ENCODE measurements around the gene SPATA32. TPM values are rescaled to one million over a fixed set of nuclear protein-coding genes. Genes with fewer than 3 reads are reported as not detected.

Gene SPATA32
- total RNA-seq, 2 donors from 2014 or later = 0.13 to 0.32 TPM

GRCh38 chr17:45236282-45236606 is 25.6 kb downstream of the SPATA32 start:
- H3K27ac Mint-ChIP-seq = no peak overlapping the region
- peak overlapping the region; percentile 92 for H3K4me3 Mint-ChIP-seq
- no peaks in the 10 kb centered on the region for H3K9me3 Mint-ChIP-seq
- no peak for ATAC-seq (replicated peaks)
- peaks cover 98% of the 10 kb centered on the region for H3K36me3 Mint-ChIP-seq (ENCODE audit: low read depth)
- peaks cover 61% of the 10 kb centered on the region for H3K4me1 Mint-ChIP-seq
- no peaks in the 10 kb centered on the region for H3K27me3 Mint-ChIP-seq

GRCh38 chr17:45235416-45236281 is 26.2 kb downstream of the SPATA32 start:
- peak; percentile 68 for ATAC-seq (replicated peaks)
- Mint-ChIP-seq H3K4me1 (peaks cover 61% of the 10 kb centered on the region), H3K9me3 (no peaks in the 10 kb centered on the region), H3K4me3 (peak overlapping the region; percentile 92), H3K36me3 (ENCODE audit: low read depth) (peaks cover 98% of the 10 kb centered on the region), H3K27ac (peak overlapping the region; percentile 86), H3K27me3 (no peaks in the 10 kb centered on the region)

- H3K36me3 Mint-ChIP-seq (ENCODE audit: low read depth) = peaks cover 98% of the 10 kb centered on the region
Measured at GRCh38 chr17:45234641-45235415, 27.1 kb downstream of the SPATA32 start.

GRCh38 chr17:45233423-45233924 is 28.4 kb downstream of the SPATA32 start:
- Mint-ChIP-seq H3K27ac (peak overlapping the region; percentile 99), H3K27me3 (no peaks in the 10 kb centered on the region), H3K9me3 (no peaks in the 10 kb centered on the region), H3K4me1 (peaks cover 45% of the 10 kb centered on the region), H3K36me3 (ENCODE audit: low read depth) (peaks cover 98% of the 10 kb centered on the region), H3K4me3 (peak overlapping the region; percentile 92)
- ATAC-seq (replicated peaks) = no peak

More at GRCh38 chr17:45234641-45235415, 27.1 kb downstream of the SPATA32 start:
- ATAC-seq (replicated peaks) = no peak
- Mint-ChIP-seq H3K4me3 (peak overlapping the region; percentile 92), H3K4me1 (peaks cover 57% of the 10 kb centered on the region), H3K9me3 (no peaks in the 10 kb centered on the region), H3K27ac (peak overlapping the region; percentile 86), H3K27me3 (no peaks in the 10 kb centered on the region)

GRCh38 chr17:45232514-45233422 is 29.1 kb downstream of the SPATA32 start:
- no peaks in the 10 kb centered on the region for H3K9me3 Mint-ChIP-seq
- peaks cover 98% of the 10 kb centered on the region for H3K36me3 Mint-ChIP-seq (ENCODE audit: low read depth)
- H3K27ac Mint-ChIP-seq = peak overlapping the region; percentile 99
- no peaks in the 10 kb centered on the region for H3K27me3 Mint-ChIP-seq
- H3K4me3 Mint-ChIP-seq = peak overlapping the region; percentile 92
- peaks cover 38% of the 10 kb centered on the region for H3K4me1 Mint-ChIP-seq
- no peak for ATAC-seq (replicated peaks)

- no peaks in the 10 kb centered on the region for H3K9me3 Mint-ChIP-seq
- ATAC-seq (replicated peaks) = no peak
- H3K36me3 Mint-ChIP-seq (ENCODE audit: low read depth) = peaks cover 99% of the 10 kb centered on the region
- peak overlapping the region; percentile 92 for H3K4me3 Mint-ChIP-seq
- peak overlapping the region; percentile 99 for H3K27ac Mint-ChIP-seq
- no peaks in the 10 kb centered on the region for H3K27me3 Mint-ChIP-seq
- H3K4me1 Mint-ChIP-seq = peaks cover 31% of the 10 kb centered on the region
Measured at GRCh38 chr17:45231481-45232116, 30.3 kb downstream of the SPATA32 start.

- H3K27ac Mint-ChIP-seq = peak overlapping the region; percentile 99
- H3K27me3 Mint-ChIP-seq = no peaks in the 10 kb centered on the region
- ATAC-seq (replicated peaks) = no peak
- H3K9me3 Mint-ChIP-seq = no peaks in the 10 kb centered on the region
- H3K4me1 Mint-ChIP-seq = peaks cover 31% of the 10 kb centered on the region
- peak overlapping the region; percentile 92 for H3K4me3 Mint-ChIP-seq
- H3K36me3 Mint-ChIP-seq (ENCODE audit: low read depth) = peaks cover 99% of the 10 kb centered on the region
Measured at GRCh38 chr17:45230787-45231480, 31.0 kb downstream of the SPATA32 start.

- H3K27me3 Mint-ChIP-seq = no peaks in the 10 kb centered on the region
- H3K36me3 Mint-ChIP-seq (ENCODE audit: low read depth) = peaks cover 99% of the 10 kb centered on the region
- ATAC-seq (replicated peaks) = no peak
- no peaks in the 10 kb centered on the region for H3K9me3 Mint-ChIP-seq
- peaks cover 29% of the 10 kb centered on the region for H3K4me1 Mint-ChIP-seq
- H3K4me3 Mint-ChIP-seq = peak overlapping the region; percentile 92
- peak overlapping the region; percentile 99 for H3K27ac Mint-ChIP-seq
Measured at GRCh38 chr17:45230410-45230786, 31.5 kb downstream of the SPATA32 start.

- Mint-ChIP-seq H3K9me3 (no peaks in the 10 kb centered on the region), H3K4me3 (peak overlapping the region; percentile 92), H3K36me3 (ENCODE audit: low read depth) (peaks cover 99% of the 10 kb centered on the region), H3K4me1 (peaks cover 27% of the 10 kb centered on the region), H3K27me3 (no peaks in the 10 kb centered on the region), H3K27ac (peak overlapping the region; percentile 99)
- ATAC-seq (replicated peaks) = peak; percentile 38
Measured at GRCh38 chr17:45229681-45230409, 32.0 kb downstream of the SPATA32 start.

- H3K4me3 Mint-ChIP-seq = peak overlapping the region; percentile 92
- peak; percentile 59 for ATAC-seq (replicated peaks)
- H3K27ac Mint-ChIP-seq = peak overlapping the region; percentile 99
- no peaks in the 10 kb centered on the region for H3K9me3 Mint-ChIP-seq
- peaks cover 24% of the 10 kb centered on the region for H3K4me1 Mint-ChIP-seq
- H3K36me3 Mint-ChIP-seq (ENCODE audit: low read depth) = peaks cover 99% of the 10 kb centered on the region
- no peaks in the 10 kb centered on the region for H3K27me3 Mint-ChIP-seq
Measured at GRCh38 chr17:45228763-45229539, 32.9 kb downstream of the SPATA32 start.

- Mint-ChIP-seq H3K27ac (peak overlapping the region; percentile 99), H3K27me3 (no peaks in the 10 kb centered on the region), H3K4me3 (peak overlapping the region; percentile 92), H3K36me3 (ENCODE audit: low read depth) (peaks cover 99% of the 10 kb centered on the region), H3K4me1 (peaks cover 19% of the 10 kb centered on the region), H3K9me3 (no peaks in the 10 kb centered on the region)
- peak; percentile 3 for ATAC-seq (replicated peaks)
Measured at GRCh38 chr17:45227926-45228762, 33.8 kb downstream of the SPATA32 start.
